CD14-positive monocyte (primary cell): ENCODE measurements around the gene KRT6B. TPM values are rescaled to one million over a fixed set of nuclear protein-coding genes. Genes with fewer than 3 reads are reported as not detected.
A peak's percentile ranks its signal among the peaks of the same experiment; 100 is the strongest.

Source experiments
- DNase-seq, 3 donors: peaks; one replicate each; pipeline ENCODE4 v3.0.0-alpha.2; 2011 to 2022
- H2AFZ ChIP-seq: 2 replicates; pipeline ENCODE4 v1.6.0; 2012; ENCODE audit warnings: mild to moderate bottlenecking, low read depth, low read length, inconsistent platforms; ENCODE audit not compliant: insufficient read depth, poor library complexity, severe bottlenecking
- H3K27ac ChIP-seq, 2 donors: 1 replicate in 1 of 2; 2 replicates in 1 of 2; pipeline ENCODE4 v1.5.1; 2012 to 2013; ENCODE audit warnings: low read length in 2 of 2, control low read depth in 1 of 2, inconsistent platforms in 1 of 2, low read depth in 1 of 2, mild to moderate bottlenecking in 1 of 2
- H3K27me3 ChIP-seq, 2 donors: one replicate each; pipeline versions ENCODE4 v1.6.0 to v1.6.1; 2011 to 2013; ENCODE audit warnings: low read length in 2 of 2; ENCODE audit not compliant: control insufficient read depth in 2 of 2, insufficient read depth in 2 of 2
- H3K36me3 ChIP-seq, 2 donors: replicated peaks in 1 of 2; 1 replicate in 1 of 2; 2 replicates in 1 of 2; pipeline versions ENCODE4 v1.5.1 to v1.6.1; 2012 to 2013; ENCODE audit warnings: low read length in 2 of 2, control low read depth in 1 of 2, inconsistent platforms in 1 of 2, mild to moderate bottlenecking in 1 of 2; ENCODE audit not compliant: insufficient read depth in 2 of 2, control insufficient read depth in 1 of 2
- H3K4me1 ChIP-seq, 2 donors: 1 replicate in 1 of 2; 2 replicates in 1 of 2; pipeline versions ENCODE4 v1.5.1 to v1.6.1; 2012 to 2013; ENCODE audit warnings: low read length in 2 of 2, control low read depth in 1 of 2, inconsistent platforms in 1 of 2, mild to moderate bottlenecking in 1 of 2, moderate library complexity in 1 of 2; ENCODE audit not compliant: insufficient read depth in 2 of 2, control insufficient read depth in 1 of 2
- H3K4me2 ChIP-seq: replicated peaks from 2 replicates; pipeline ENCODE3; 2012; ENCODE audit warnings: low read length, moderate library complexity, mild to moderate bottlenecking; ENCODE audit not compliant: poor library complexity, severe bottlenecking; ENCODE audit errors: extremely low read depth
- H3K4me3 ChIP-seq, 3 experiments: fragments of 200-600 bp in 1 of 3; sonication (generic) in 1 of 3; replicated peaks in 1 of 3; 1 replicate in 2 of 3; 2 replicates in 1 of 3; pipeline ENCODE4 v1.5.1; 2011 to 2013; ENCODE audit warnings: low read length in 3 of 3, mild to moderate bottlenecking in 3 of 3, control low read depth in 2 of 3, low read depth in 2 of 3, inconsistent platforms in 1 of 3, moderate library complexity in 1 of 3
- H3K79me2 ChIP-seq: 2 replicates; pipeline ENCODE4 v1.6.0; 2012; ENCODE audit warnings: mild to moderate bottlenecking, control low read depth, inconsistent platforms, low read length, moderate library complexity; ENCODE audit not compliant: insufficient read depth
- H3K9ac ChIP-seq: 2 replicates; pipeline ENCODE4 v1.6.0; 2017; ENCODE audit warnings: low read length, mild to moderate bottlenecking; ENCODE audit not compliant: insufficient read depth, poor library complexity, severe bottlenecking
- H3K9me3 ChIP-seq, 2 donors: replicated peaks in 1 of 2; 1 replicate in 1 of 2; 2 replicates in 1 of 2; pipeline versions ENCODE4 v1.5.1 to v1.6.1; 2012 to 2013; ENCODE audit warnings: low read length in 2 of 2, control low read depth in 1 of 2; ENCODE audit not compliant: control insufficient read depth in 1 of 2, insufficient read depth in 1 of 2
- H4K20me1 ChIP-seq: 2 replicates; pipeline ENCODE4 v1.6.0; 2012; ENCODE audit warnings: mild to moderate bottlenecking, low read length, control low read depth, moderate library complexity; ENCODE audit not compliant: insufficient read depth
- H3K27ac Mint-ChIP-seq, 7 donors: one replicate each; pipeline ENCODE4 v1.8.0; 2020; ENCODE audit warnings: mild to moderate bottlenecking in 7 of 7, mixed read lengths in 7 of 7, moderate library complexity in 6 of 7, inconsistent platforms in 2 of 7
- H3K27me3 Mint-ChIP-seq, 3 donors: one replicate each; pipeline ENCODE4 v1.8.0; 2021 to 2022; ENCODE audit warnings: low read depth in 3 of 3, mild to moderate bottlenecking in 3 of 3, mixed read lengths in 3 of 3, moderate library complexity in 3 of 3, inconsistent platforms in 1 of 3
- H3K36me3 Mint-ChIP-seq, 2 donors: one replicate each; pipeline ENCODE4 v1.8.0; 2020; ENCODE audit warnings: mixed read lengths in 2 of 2, inconsistent platforms in 1 of 2, mild to moderate bottlenecking in 1 of 2
- H3K4me1 Mint-ChIP-seq: one replicate; pipeline ENCODE4 v1.8.0; 2020; ENCODE audit warnings: mild to moderate bottlenecking, mixed read lengths
- H3K4me3 Mint-ChIP-seq, 2 donors: one replicate each; pipeline ENCODE4 v1.8.0; 2020; ENCODE audit warnings: mild to moderate bottlenecking in 2 of 2, mixed read lengths in 2 of 2, moderate library complexity in 1 of 2
- H3K9me3 Mint-ChIP-seq, 7 donors: one replicate each; pipeline ENCODE4 v1.8.0; 2020 to 2022; ENCODE audit warnings: mixed read lengths in 7 of 7, mild to moderate bottlenecking in 6 of 7, moderate library complexity in 6 of 7, inconsistent platforms in 2 of 7
- CTCF ChIP-seq: fragments of 200-600 bp; IDR thresholded peaks from one replicate; pipeline ENCODE4 v1.8.0; 2022; ENCODE audit warnings: antibody characterized with exemption, mild to moderate bottlenecking
- WGBS: methylation state at CpG from one replicate; pipeline ENCODE4 v1.1.5; 2013; ENCODE audit warnings: missing lambda C conversion rate; ENCODE audit not compliant: insufficient coverage; 5-methylcytosine and 5-hydroxymethylcytosine counted together
- intact Hi-C, 2 donors: fragments of 100-400 bp; cut with micrococcal nuclease; formaldehyde crosslinking; loops; one replicate each; pipeline versions ENCODE4 v1.15.0 to v1.15.1; 2023
- polyA plus RNA-seq, 3 donors: library from polyadenylated mRNA; depleted of rRNA in 1 of 3; unstranded in 2 of 3; stranded (reverse) in 1 of 3; fragments of 300-500 nt in 2 of 3; fragments of >200 nt in 1 of 3; fragmentation: Illumina TruSeq in 2 of 3; gene quantifications; 1 replicate in 2 of 3; 2 replicates in 1 of 3; pipeline ENCODE4 v1.2.3, GENCODE V29; 2012 to 2021

Gene KRT6B
- polyA plus RNA-seq, 3 donors: not detected

DNA sequence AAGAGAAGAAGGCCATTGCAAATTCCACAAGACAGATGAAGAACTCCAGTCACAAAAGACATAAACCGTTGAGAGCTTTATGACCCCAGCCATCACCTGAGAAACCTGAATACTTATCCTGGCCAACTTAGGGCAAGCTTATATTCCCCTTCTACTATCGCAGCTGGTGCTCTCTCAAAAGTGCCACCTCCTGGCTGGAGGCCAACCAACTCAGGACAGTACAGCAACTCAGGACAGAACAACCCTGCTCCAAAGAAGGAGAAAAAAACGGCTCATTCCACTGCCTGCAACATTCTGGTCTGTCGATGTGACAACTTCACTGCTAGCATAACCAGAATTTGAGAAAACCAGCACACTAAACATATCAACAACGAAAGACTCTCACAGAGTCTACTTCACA lies 9.7 kb upstream of the KRT6B start:
- H3K79me2 ChIP-seq: no peaks in the 10 kb centered on the region
- Mint-ChIP-seq H3K36me3 (no peaks in the 10 kb centered on the region), H3K4me1 (no peaks in the 10 kb centered on the region), H3K4me3 (no peak overlapping the region), H3K27me3 (peaks cover 5 to 24% (median 14%) of the 10 kb centered on the region in 3 donors), H3K9me3 (peaks cover 0 to 3% (median 0%) of the 10 kb centered on the region in 7 donors), H3K27ac (peak overlapping the region in 1 of 7 donors; percentile 9)
- H3K4me2 ChIP-seq: no peak overlapping the region
- H4K20me1 ChIP-seq: no peaks in the 10 kb centered on the region
- H3K4me3 ChIP-seq: no peak overlapping the region
- no peak overlapping the region for H2AFZ ChIP-seq
- H3K27ac ChIP-seq: no peak overlapping the region
- peaks cover 3% of the 10 kb centered on the region in 2 donors for H3K27me3 ChIP-seq
- H3K9me3 ChIP-seq: no peaks in the 10 kb centered on the region
- intact Hi-C loops: no loop called here
- H3K4me1 ChIP-seq: no peaks in the 10 kb centered on the region
- no peaks in the 10 kb centered on the region for H3K36me3 ChIP-seq
- no peak for DNase-seq
- 84% methylated on average over 4 of the region's 5 CpGs for WGBS
- no peak for TF ChIP-seq CTCF
- H3K9ac ChIP-seq: no peak overlapping the region

- Mint-ChIP-seq H3K36me3 (no peaks in the 10 kb centered on the region), H3K27ac (no peak overlapping the region), H3K4me1 (no peaks in the 10 kb centered on the region), H3K4me3 (no peak overlapping the region), H3K27me3 (peaks cover 2 to 19% (median 13%) of the 10 kb centered on the region in 3 donors), H3K9me3 (peaks cover 0 to 3% (median 0%) of the 10 kb centered on the region in 7 donors)
- no peak overlapping the region for H3K9ac ChIP-seq
- H3K27me3 ChIP-seq: peaks cover 3% of the 10 kb centered on the region in 2 donors
- DNase-seq: no peak
- H3K27ac ChIP-seq: no peak overlapping the region
- WGBS: 95% methylated on average over 3 of the region's 5 CpGs
- TF ChIP-seq CTCF: no peak
- no peak overlapping the region for H3K4me2 ChIP-seq
- no peak overlapping the region for H3K4me3 ChIP-seq
- no peaks in the 10 kb centered on the region for H3K4me1 ChIP-seq
- no peaks in the 10 kb centered on the region for H3K36me3 ChIP-seq
- no peaks in the 10 kb centered on the region for H3K79me2 ChIP-seq
- intact Hi-C loops: no loop called here
- no peaks in the 10 kb centered on the region for H3K9me3 ChIP-seq
- no peak overlapping the region for H2AFZ ChIP-seq
- no peaks in the 10 kb centered on the region for H4K20me1 ChIP-seq
Observed at GRCh38 chr12:52458861-52459260, 6.9 kb upstream of the KRT6B start.
